A204.1 (cell line): ENCODE data around the gene MET.
"Not testable (repeated sequence)": the region's sequence is repeated elsewhere in the genome, so short reads cannot be mapped to it uniquely, and the experiment has no call there.

Experiments used
- FAIRE-seq: peaks from 2 replicates; lab custom pipeline; 2012; peaks lifted over from hg19 to GRCh38; lab: Jason Lieb, UNC

The MET gene

DNA sequence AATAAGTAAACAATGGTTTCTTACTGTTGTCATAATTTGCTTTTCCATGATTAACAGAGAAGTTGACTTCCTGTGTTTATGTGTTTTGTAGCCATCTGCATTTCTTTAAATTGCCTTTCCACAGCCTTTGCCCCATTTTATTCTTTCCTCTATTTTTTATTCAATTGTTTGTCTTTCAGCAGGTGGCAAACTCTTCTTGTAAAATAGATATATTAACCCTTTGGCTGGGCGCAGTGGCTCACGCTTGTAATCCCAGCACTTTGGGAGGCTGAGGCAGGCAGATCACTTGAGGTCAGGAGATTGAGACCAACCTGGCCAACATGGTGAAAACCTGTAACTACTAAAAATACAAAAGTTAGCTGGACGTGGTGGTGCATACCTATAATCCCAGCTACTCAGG lies 139.8 kb downstream of the MET start:
- no peak for FAIRE-seq

DNA sequence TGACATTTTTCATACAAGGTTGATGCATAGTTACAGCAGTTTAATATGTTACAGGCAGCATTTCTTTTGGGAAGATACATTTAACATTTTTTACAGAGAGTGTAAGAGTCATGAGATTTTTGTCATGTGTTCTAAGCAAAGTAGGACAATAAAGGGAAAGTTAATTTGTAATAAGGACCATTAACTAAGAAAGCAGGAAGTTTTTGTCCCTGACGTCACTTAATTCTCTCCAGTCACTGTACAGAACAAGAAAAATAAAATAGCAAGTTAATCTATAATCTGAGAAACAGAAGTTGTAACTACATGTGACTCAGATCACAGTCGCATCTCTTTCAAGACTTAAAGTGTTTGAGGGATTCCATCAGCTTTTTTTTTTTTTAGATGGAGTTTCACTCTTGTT lies 140.9 kb downstream of the MET start:
- no peak for FAIRE-seq

DNA sequence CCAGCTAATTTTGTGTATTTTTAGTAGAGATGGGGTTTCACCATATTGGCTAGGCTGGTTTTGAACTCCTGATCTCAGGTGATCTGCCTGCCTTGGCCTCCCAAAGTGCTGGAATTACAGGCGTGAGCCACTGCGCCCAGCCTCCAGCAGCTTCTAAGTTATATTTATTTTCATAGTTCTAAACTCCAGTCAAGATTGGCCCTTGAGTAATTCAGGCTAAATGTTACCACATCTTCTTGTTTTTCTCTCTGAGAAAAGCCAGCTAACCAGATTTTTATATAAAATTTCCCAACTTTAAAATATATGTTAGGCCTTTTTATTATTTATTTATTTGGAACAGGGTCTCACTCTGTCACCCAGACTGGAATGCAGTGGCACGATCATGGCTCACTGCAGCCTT lies 141.4 kb downstream of the MET start:
- not testable (repeated sequence) for FAIRE-seq

DNA sequence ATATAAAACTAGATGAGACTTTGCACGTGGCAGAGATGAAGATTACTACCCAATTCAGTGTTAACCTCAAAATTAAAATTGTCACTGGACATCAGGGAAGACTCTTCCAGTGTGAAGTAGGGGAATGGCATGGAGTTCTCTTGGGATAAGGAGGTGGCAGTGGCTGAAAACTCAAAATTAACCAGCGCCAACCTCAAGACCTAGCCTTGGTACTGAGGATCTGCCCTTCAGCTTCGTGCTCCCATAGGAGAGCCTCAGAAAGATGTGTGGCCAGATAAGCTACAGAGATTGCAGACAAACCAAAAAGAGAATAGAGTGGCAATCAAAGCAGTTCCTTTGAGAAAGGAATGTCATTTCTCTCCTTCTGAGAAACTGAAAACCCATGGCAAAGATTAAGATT lies 143.0 kb downstream of the MET start:
- FAIRE-seq: no peak

DNA sequence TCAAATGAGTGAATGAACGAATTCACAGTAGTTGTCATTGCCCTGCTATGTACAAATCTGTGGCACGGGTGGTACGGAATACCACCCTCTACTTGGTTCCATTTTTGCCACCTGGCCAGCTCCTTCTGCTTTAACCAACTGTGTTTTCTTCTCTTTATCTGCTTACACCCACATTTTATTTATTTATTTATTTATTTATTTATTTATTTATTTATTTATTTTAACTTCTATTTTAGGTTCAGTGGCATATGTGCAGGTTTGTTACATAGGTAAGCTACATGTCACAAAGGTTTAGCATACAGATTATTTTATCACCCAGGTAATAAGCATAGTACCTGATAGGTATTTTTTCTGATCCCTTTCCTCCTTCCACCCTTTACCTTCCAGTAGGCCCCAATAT lies 148.2 kb downstream of the MET start:
- no peak for FAIRE-seq

DNA sequence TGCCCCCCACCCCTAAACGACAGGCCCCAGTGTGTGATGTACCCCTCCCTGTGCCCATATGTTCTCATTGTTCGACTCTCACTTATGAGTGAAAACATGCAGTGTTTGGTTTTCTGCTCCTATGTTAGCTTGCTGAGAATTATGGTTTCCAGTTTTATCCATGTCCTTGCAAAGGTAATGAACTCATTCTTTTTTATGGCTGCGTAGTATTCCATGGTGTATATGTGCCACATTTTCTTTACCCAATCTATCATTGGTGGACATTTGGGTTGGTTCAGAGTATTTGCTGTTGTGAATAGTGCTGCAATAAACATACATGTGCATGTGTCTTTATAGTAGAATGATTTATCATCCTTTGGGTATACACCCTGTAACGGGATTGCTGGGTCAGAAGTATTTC lies 149.7 kb downstream of the MET start:
- FAIRE-seq: not testable (repeated sequence)

DNA sequence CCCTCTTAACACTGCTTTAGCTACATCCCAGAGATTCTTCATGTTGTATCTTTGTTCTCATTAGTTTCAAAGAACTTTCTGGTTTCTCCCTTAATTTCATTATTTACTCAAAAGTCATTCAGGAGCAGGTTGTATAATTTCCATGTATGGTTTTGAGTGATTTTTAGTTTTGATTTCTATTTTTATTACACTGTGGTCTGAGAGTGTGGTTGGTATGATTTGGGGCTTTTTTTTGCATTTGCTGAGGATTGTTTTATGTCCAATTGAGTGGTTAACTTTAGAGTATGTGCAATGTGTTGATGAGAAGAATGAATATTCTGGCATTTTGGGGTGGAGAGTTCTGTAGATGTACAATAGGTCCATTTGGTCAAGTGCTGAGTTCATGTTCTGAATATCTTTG lies 152.5 kb downstream of the MET start:
- no peak for FAIRE-seq

DNA sequence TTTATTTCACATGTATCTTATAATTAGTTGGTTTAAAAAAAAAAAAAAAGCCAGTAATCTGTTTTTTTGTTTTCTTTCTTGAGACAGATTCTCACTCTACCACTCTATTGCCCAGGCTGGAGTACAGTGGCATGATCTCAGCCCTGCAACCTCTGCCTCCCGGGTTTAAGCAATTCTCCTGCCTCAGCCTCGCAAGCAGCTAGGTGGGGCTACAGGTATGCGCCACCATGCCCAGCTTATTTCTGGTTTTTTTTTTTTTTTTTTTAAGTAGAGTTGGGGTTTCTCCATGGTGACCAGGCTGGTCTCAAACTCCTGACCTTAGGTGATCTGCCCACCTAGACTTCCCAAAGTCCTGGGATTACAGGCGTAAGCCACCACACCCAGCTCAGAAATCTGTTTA lies 156.3 kb downstream of the MET start:
- no peak for FAIRE-seq

DNA sequence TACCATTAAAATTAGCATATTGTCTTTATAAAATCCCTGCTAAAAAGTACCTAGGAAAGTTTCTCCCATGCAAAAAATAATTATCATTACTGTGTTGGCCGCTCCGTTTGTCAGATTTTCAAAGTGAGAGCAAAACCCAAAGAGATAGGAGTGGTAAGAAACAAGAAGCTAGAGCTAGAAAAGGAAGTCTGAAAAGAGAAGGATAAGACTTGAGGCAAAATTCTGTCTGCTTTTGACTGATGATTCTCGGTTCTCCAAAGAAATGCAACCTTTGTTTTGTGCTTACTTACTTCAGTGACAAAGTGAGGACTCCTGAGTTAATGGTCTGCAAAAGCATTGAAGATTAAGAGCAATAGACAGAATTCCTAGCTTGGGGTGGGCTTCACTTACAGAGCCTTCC lies 157.0 kb downstream of the MET start:
- no peak for FAIRE-seq

DNA sequence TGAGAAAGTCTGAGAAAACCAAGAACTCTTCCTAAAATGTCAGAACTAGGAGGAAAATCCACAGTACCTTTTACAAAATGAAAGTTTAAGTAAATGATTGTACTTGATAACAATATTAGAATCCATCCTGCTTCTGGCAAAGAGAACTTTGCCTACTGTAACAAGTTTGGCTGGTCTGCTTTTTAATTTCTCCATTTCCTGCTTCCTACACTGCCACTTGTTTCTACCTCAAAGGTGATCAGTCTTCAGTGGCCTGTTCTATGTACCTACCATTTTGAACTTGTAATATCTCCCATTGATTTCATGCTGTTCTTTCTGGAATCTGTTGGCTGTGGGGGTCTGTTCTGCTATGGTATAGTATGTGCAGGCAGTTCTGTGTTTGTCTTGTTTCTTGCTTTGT lies 157.5 kb downstream of the MET start:
- no peak for FAIRE-seq

DNA sequence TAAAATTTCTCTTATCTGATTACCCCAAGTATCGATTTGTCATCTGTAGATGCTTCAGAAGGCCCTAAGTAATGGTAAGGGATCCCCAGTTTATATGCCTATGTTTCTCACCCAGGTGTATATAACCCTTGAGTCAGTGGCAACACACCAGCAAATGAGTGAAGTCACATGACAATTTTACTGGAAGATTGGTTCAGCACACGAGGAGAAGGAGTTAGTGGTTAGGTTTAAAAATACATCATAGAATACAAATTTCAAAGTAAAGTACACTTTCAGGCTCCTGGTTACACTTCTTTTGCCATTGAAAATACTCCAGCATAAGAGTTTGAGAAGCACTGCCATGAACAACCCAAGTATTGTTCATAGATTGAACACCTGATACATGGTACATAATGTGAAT lies 160.7 kb downstream of the MET start:
- FAIRE-seq: no peak

DNA sequence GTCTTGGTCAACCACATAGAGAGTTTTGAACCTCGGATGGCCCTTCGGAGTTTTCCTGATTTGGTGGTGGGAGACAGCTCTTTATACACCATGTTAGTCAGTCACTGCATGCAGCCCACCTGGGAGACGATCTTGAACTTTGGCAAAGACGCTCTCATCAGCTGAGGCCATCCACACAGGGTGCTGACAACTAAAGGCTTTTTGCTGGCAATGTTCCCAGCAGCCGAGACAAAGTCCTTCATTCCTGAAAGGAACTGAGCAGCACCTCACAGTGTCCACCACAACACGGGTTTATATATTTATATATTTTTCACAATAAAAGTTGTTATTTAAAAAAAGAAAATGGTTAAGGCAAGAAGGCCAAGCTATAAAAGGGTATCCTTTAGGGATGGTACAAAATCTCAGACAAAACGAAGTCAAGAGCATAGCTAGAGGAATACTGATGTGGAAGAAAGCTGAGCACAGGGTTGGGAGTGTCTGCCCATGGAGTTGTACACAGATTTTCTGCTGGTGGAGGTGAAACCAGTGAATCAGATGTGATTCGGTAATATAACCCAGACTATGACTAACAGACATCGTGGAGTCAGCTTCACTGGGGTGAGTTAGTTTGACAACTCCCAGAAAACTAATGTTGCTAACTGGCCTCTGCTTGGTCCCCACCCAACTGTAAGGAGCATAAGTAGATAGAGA lies 163.0 kb downstream of the MET start:
- FAIRE-seq: no peak

DNA sequence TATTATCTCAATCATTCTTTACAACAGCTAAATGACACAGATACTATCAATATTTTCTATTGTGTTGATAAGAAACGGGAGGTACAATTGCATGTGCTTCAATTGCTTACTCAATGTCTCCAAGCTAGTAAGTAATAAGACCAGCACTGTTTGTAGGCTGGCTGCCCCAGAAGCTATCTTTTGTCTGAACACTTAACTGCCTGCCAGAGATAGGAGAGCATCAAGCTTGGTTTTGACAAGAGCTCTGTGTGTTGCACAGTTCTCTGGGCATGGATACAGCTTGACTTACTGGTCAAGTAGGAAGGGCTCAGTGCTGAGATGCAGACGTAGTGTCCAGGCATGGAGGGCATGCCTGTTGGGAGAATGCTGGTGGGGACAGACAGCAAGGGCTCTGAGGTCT lies 164.1 kb downstream of the MET start:
- FAIRE-seq: no peak

DNA sequence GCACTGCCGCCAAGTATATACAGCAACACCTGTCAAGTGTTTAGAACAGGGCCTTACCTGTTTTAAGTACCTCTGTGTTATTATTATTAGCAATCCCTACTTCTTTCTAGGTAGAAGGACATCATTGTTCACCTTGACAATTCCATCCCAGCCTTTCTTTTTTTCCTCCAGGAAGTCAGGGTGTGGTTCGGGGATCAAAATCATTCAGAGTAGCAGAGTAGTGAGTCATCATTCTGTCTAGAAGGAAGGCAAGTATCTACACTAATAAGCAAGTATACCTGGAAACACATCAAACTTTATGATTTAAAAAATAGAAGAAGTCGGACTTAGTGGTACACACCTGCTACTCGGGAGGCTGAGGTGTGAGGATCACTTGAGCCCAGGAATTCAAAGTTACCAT lies 164.9 kb downstream of the MET start:
- FAIRE-seq: no peak

DNA sequence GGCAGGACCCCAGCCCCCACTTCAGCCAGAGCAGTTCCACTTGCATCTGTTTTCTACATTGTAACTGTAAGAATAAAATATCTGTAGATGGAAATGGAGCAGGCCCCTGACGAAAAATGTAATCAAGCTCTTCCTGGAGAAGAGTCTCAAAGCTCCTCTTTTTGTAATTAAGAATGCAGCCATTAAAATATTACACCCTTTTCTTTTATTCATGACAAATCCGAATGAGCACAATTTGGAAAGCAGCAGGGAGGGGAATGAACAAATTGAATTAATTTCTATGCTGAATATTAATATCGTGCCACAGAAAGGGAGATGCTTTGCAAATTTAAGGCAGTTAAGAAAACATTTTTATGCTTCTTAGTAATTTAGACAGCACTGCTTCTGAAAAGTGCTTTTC lies 165.6 kb downstream of the MET start:
- no peak for FAIRE-seq

DNA sequence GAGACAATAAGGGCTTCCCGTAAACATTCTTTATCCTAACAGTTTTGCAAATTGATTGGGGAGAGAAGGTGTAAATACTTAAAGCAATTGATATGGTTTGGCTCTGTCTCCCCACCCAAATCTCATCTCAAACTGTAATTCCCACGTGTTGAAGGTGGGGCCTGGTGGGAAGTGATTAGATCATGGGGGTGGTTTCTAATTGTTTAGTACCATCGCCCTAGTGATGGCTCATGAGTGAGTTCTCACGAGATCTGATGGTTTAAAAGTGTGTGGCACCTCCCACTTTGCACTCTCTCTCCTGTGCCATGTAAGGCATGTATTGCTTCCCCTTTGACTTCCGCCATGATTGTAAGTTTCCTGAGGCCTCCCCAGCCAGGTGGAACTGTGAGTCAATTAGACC lies 168.3 kb downstream of the MET start:
- FAIRE-seq: no peak

DNA sequence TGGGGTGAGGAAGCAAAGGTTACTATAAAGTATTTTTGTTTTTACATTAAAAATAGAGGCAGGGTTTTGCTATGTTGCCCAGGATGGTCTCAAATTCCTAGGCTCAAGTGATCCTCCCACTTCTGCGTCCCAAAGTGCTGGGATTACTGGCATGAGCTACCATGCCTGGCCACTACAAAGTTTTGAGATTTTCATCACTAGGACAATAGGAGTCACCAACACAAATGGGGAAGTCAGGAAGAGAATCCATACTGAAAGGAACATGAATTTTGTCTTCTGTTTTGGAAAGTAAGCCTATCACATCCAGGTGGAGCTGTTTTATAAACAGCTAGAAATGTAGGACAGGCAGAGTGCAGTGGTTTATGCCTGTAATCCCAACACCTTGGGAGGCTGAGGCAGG lies 170.4 kb downstream of the MET start:
- no peak for FAIRE-seq

DNA sequence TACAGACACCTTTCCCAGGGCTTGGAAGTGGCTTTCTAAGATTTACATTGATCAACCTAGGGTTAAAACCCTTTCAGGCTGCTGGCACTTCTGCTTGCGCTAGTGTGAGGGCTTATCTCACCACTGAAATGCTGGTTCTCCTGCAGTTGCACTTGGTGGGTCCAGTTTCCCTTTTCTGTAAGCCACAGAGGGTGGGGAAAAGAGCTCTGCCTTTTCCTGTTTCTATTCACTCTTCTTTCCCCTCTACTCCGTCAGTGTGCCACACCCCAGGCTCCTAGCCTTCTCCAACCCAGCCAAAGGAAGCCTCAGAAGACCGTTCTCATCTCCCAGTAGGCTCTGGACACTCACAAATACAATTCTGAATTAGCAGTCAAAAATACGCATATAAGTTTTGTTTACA lies 171.4 kb downstream of the MET start:
- FAIRE-seq: no peak
